ENCODE results near the gene PRDX5.

Gene PRDX5

GRCh38 chr11:64295760-64296159 lies 22.2 kb upstream of the PRDX5 start:
- DNase-seq = no peak
- TF ChIP-seq POLR2A (IDR thresholded peaks at IDR 0.05; ENCODE audit: low read length) (no peak), GATA1 (IDR thresholded peaks at IDR 0.05; ENCODE audit: low read depth, low read length) (no peak)

GRCh38 chr11:64296236-64296635 lies 21.7 kb upstream of the PRDX5 start:
- DNase-seq = no peak
- TF ChIP-seq POLR2A (IDR thresholded peaks at IDR 0.05; ENCODE audit: low read length) = no peak
- TF ChIP-seq GATA1 (IDR thresholded peaks at IDR 0.05; ENCODE audit: low read depth, low read length) = no peak

GRCh38 chr11:64296830-64297698 lies 20.9 kb upstream of the PRDX5 start:
- no peak for DNase-seq
- TF ChIP-seq POLR2A (IDR thresholded peaks at IDR 0.05; ENCODE audit: low read length) = no peak
- no peak for TF ChIP-seq GATA1 (IDR thresholded peaks at IDR 0.05; ENCODE audit: low read depth, low read length)

- no peak for DNase-seq
- no peak for TF ChIP-seq POLR2A (IDR thresholded peaks at IDR 0.05; ENCODE audit: low read length)
- no peak for TF ChIP-seq GATA1 (IDR thresholded peaks at IDR 0.05; ENCODE audit: low read depth, low read length)
These were observed 20.1 kb upstream of the PRDX5 start for GRCh38 chr11:64297699-64298358.

GRCh38 chr11:64298966-64299846 lies 18.7 kb upstream of the PRDX5 start:
- peak; percentile 39 to 67 for DNase-seq
- TF ChIP-seq GATA1 (IDR thresholded peaks at IDR 0.05; ENCODE audit: low read depth, low read length) (no peak), POLR2A (IDR thresholded peaks at IDR 0.05; ENCODE audit: low read length) (no peak)

- TF ChIP-seq POLR2A (IDR thresholded peaks at IDR 0.05; ENCODE audit: low read length) (no peak), GATA1 (IDR thresholded peaks at IDR 0.05; ENCODE audit: low read depth, low read length) (no peak)
- DNase-seq = no peak
These were observed 17.9 kb upstream of the PRDX5 start, which contains the start of gene CATSPERZ for GRCh38 chr11:64299847-64300648. Gene CATSPERZ (plus strand): TSS chr11:64300358. CDS start chr11:64300411, 53 bp downstream.

- DNase-seq = no peak
- no peak for TF ChIP-seq POLR2A (IDR thresholded peaks at IDR 0.05; ENCODE audit: low read length)
- TF ChIP-seq GATA1 (IDR thresholded peaks at IDR 0.05; ENCODE audit: low read depth, low read length) = no peak
These were observed 14.6 kb upstream of the PRDX5 start for GRCh38 chr11:64303109-64304031.

GRCh38 chr11:64304032-64304315 lies 13.9 kb upstream of the PRDX5 start:
- no peak for DNase-seq
- no peak for TF ChIP-seq GATA1 (IDR thresholded peaks at IDR 0.05; ENCODE audit: low read depth, low read length)
- no peak for TF ChIP-seq POLR2A (IDR thresholded peaks at IDR 0.05; ENCODE audit: low read length)

- peak; percentile 40 for TF ChIP-seq POLR2A (IDR thresholded peaks at IDR 0.05; ENCODE audit: low read length)
- no peak for TF ChIP-seq GATA1 (IDR thresholded peaks at IDR 0.05; ENCODE audit: low read depth, low read length)
- DNase-seq = peak; percentile 93 to 95
These were observed 13.4 kb upstream of the PRDX5 start for GRCh38 chr11:64304316-64305072.

GRCh38 chr11:64305075-64305690 lies 12.7 kb upstream of the PRDX5 start, which contains the start of gene ESRRA:
Gene ESRRA (plus strand): TSS chr11:64305524. CDS start chr11:64307180, 1,656 bp downstream.
- TF ChIP-seq GATA1 (IDR thresholded peaks at IDR 0.05; ENCODE audit: low read depth, low read length) (no peak), POLR2A (IDR thresholded peaks at IDR 0.05; ENCODE audit: low read length) (no peak)
- DNase-seq = peak; percentile 100
